H9 (cell line): ENCODE measurements around the gene CREB1. TPM values are rescaled to one million over a fixed set of nuclear protein-coding genes. Genes with fewer than 3 reads are reported as not detected.

Experiments used
- total RNA-seq: library from RNA; stranded (reverse); gene quantifications from 2 replicates; pipeline ENCODE4 v1.2.1, GENCODE V29; 2021

The CREB1 gene
- total RNA-seq, 1 experiment from 2014 or later: 103 TPM

Other genes starting within 250 kb of the CREB1 start
- gene METTL21A, start 95.4 kb downstream of the CREB1 start, total RNA-seq: 65.9 and 68.6 TPM in 2 replicates
- 27.0 and 28.1 TPM in 2 replicates for gene CCNYL1, start 181.7 kb downstream of the CREB1 start, total RNA-seq
- 120 and 122 TPM in 2 replicates for gene FZD5, start 239.9 kb downstream of the CREB1 start, total RNA-seq